ENCODE data around the gene INHA.

Gene INHA

DNA sequence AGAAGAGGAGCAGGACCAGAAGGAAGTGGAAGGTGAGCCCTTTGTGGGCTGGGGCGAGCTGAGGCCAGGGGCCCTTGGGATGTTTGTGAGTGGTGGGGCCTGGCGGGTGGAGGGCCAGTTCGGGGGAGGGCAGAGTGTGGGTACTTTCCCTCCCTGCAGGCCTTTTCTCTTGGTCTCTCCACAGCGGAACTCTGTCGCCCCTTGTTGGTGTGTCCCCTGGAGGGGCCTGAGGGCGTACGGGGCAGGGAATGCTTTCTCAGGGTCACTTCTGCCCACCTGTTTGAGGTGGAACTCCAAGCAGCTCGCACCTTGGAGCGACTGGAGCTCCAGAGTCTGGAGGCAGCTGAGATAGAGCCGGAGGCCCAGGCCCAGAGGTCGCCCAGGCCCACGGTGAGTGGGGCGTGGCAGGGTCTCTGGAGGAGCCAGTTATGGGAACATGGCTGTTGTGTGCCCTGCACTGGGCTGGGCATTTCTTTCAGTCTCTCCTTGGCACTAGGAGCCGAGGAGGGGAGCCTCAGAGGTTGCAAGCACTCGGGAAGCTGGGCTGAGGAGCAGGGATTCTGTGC, 36.4 kb downstream of the INHA start:
- no peak for DNase-seq

- DNase-seq: no peak
Measured at GRCh38 chr2:219609149-219609750, 37.1 kb downstream of the INHA start.

DNA sequence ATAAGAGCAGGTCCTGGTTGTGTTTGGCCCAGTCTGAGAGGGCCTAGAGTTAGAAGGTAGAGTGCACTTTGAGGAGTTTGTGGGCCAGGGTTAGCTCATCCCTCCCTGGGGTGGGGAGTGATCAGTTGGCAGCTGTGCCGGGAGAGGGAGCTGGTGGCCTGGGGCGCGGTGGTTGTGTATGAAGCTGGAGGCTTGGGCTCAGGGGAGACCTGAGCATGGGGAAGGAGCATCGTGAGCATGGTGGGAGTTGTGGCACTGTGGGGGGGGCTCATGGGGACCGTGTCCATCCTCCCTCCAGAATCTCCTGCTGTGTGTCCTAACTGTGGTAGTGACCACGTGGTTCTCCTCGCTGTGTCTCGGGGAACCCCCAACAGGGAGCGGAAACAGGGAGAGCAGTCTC, 39.2 kb downstream of the INHA start:
- no peak for DNase-seq

GRCh38 chr2:219611866-219612576, 39.9 kb downstream of the INHA start:
- no peak for DNase-seq

GRCh38 chr2:219612577-219613286, 40.6 kb downstream of the INHA start:
- no peak for DNase-seq

- DNase-seq: no peak
Measured at GRCh38 chr2:219613461-219614070, 41.5 kb downstream of the INHA start.

DNA sequence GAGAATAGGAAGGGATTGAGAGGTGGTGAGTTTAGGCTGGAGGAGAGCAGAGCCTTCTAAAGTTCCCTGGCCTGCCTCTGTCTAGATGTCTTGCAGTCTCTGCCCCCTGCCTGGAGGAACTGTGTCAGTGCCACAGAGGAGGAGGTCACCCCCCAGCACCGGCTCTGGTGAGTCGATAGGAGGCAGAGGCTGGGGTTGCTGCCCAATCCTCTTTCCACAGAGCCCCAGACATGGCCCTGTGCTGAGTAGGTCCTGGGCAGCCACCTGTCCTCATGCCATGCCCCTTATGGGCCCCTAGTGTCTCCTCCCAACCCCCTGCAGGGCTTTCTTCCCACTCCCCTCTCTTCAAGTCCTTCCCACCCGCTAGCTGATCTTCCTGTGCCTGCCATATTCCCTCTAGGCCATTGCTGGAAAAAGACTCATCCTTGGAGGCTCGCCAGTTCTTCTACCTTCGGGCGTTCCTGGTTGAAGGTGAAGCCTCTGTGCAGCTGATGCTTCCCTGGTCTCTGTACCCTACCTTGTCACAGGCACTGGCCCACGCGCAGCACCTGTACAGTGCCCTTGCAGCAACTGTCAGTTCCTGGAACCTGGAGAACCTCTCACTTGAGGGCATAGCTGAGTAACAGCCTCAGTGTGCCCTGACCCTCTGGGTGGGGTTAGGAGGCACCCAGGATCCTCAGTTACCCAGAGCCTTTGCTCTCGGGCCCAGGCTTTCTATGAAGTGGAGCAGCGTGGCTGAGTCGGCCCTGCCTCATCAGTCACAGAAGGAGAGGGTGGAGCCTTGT, 42.2 kb downstream of the INHA start:
- no peak for DNase-seq

DNA sequence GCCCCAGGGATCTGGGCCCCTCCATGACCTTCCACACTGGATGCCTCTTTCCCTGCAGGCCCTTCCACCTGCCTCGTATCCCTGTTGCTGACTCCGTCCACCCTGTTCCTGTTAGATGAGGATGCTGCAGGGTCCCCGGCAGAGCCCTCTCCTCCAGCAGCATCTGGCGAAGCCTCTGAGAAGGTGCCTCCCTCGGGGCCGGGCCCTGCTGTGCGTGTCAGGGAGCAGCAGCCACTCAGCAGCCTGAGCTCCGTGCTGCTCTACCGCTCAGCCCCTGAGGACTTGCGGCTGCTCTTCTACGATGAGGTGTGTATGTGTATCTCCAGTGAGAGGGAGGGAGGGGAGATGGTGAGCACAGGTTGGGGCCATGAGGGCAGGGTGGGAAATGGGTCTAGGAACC, 42.9 kb downstream of the INHA start:
- DNase-seq: no peak

DNA sequence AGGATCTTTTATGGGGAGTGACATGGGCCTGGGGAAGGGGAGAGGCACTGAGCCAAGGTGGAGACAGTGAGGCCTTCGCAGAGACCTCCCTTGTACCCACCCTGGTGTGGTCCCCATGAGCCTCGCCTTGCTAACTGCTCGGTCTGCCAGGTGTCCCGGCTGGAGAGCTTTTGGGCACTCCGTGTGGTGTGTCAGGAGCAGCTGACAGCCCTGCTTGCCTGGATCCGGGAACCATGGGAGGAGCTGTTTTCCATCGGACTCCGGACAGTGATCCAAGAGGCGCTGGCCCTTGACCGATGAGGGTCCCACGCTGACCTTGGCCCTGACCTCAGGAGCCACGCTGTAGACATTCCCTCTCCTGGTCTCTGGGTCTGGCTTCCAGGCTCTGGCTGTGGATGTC, 43.8 kb downstream of the INHA start:
- DNase-seq: no peak

- DNase-seq: no peak
Measured at GRCh38 chr2:219616550-219616949, 44.4 kb downstream of the INHA start.

DNA sequence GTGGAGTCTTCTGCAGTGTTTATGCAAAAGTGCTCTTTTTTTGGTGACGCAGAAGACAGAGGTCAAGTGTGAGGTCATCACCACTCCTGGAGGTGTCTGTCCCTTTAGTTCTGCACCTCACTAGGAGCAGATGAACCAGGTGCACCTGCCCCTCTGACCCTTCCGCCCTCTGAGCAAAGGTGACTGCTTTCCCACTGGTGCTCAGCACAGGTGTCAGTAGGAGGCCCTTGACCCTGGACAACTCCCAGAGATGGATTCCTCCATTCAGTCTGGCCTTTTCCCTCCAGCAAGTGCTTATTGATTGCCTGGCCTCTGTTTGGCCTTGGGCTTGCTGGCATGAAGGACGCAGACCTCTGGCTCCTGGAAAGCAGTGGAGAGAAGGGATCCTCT, 46.6 kb downstream of the INHA start:
- no peak for DNase-seq

DNA sequence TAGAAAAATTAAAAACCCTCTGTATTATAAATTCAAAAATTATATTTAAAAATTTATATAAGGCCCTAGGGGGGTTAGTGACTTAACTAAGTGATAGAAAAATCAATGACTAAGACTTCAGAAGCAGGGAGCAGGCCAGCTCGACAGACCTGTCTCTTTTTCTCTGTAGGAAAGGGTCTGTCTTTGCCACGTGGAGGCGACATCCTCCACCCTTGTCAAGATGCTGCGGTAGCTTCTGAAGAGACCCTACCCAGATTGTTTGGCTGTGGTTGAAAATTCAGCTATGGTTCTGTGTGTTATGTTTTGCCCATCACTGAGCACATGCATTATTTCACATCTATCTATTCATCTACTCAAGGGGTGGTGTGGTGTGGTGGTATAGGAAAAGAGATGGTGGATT, 47.1 kb downstream of the INHA start:
- DNase-seq: no peak

DNA sequence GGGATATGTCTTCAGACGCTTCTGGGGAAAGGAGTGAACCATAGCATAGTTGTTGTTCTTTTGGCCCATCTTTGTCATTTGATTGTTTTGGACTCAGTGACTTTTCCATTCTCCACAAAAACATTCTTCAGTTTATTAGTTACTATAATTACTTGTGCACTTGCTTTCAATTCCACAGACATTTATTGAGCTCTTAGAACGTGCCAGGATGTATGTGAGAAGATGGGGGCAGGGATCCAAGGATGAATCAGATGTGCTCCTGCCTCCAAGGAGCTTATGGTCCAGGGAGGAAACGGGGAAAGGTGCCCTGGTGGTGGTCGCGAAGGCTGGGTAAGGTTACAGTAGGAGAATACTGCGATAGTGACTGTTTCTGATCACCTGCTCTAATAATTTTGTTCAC, 48.4 kb downstream of the INHA start:
- DNase-seq: no peak

- no peak for DNase-seq
Measured at GRCh38 chr2:219621935-219622334, 49.8 kb downstream of the INHA start.

GRCh38 chr2:219622472-219622871, 50.4 kb downstream of the INHA start:
- no peak for DNase-seq

DNA sequence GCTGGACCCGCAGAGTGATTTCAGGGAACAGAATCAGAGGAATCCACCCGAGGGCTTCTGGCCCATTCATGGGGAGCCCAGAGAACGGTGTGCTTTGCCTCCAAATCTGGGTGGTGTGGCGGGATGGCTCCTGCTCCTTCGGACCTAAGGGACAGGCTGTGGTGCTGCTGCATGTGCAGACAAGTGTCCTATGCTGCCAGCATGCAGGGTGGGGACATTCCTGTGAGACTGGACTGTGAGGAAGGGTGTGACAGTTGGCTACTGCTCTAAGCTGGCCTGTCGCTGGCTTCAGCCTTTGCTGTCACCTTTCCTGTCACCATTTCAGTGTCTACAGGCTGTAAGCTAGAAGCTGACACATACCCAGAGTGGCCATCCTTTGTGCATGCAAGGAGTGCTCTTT, 52.5 kb downstream of the INHA start:
- no peak for DNase-seq

DNA sequence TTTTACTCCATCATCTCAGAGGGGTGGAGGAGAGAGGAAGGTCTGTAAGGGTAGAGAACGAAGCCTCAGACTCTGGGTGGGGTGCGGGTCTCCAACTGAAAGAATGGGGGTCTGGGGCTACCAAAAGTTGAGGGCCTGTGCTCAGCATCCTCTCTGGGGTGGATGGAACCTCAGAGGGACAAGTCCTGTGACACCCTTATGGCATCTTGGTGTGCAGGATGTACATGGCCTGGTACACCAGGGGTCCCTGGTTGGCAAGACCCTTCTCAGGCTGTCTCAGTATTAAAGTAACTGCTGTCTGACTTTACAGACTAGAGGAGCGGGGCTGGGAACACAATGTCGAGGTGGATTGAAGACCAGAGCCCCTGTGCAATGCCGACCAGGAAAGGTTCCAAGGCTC, 53.1 kb downstream of the INHA start:
- no peak for DNase-seq

All from nucleus accumbens (tissue), 56 donors.